GM10266 (cell line): ENCODE data around the gene LOXL4.

Source experiments
- DNase-seq: peaks from one replicate; pipeline ENCODE4 v3.0.0; 2012; ENCODE audit errors: extremely low spot score
- CTCF ChIP-seq: IDR thresholded peaks from 2 replicates; pipeline ENCODE4 v1.5.1; 2012; ENCODE audit warnings: mild to moderate bottlenecking, low read depth; ENCODE audit not compliant: control insufficient read depth, insufficient read depth; ENCODE audit errors: missing control alignments

Gene LOXL4

GRCh38 chr10:98294270-98294627, 26.3 kb upstream of the LOXL4 start:
- DNase-seq = no peak
- no peak for TF ChIP-seq CTCF

GRCh38 chr10:98293550-98294269, 25.7 kb upstream of the LOXL4 start:
- DNase-seq = no peak
- no peak for TF ChIP-seq CTCF

- DNase-seq = no peak
- TF ChIP-seq CTCF = no peak
Observed at GRCh38 chr10:98292971-98293370, 25.0 kb upstream of the LOXL4 start.

- TF ChIP-seq CTCF = no peak
- no peak for DNase-seq
Observed at GRCh38 chr10:98289802-98290209, 21.8 kb upstream of the LOXL4 start.

DNA sequence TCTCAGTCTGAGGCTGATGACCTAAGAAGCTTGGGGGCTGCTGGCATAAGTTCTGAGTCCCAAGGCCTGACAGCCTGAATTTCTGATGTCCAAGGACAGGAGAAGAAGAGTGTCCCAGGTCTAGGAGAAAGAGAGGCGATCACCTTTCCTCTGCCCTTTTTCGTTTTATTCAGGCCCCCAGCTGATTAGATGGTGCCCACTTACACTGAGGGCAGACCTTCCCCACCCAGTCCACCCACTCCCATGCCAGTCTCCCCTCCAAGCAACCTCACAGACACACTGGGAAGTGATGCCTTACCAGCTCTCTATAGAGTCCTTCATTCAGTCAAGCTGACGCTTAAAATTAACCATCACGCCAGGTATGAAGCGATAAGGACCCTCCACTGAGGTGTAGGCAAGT, 19.3 kb upstream of the LOXL4 start:
- no peak for DNase-seq
- TF ChIP-seq CTCF = no peak

GRCh38 chr10:98286419-98286818, 18.4 kb upstream of the LOXL4 start:
- no peak for TF ChIP-seq CTCF

GRCh38 chr10:98285416-98285815, 17.4 kb upstream of the LOXL4 start:
- no peak for DNase-seq
- no peak for TF ChIP-seq CTCF

More at GRCh38 chr10:98286419-98286818, 18.4 kb upstream of the LOXL4 start:
- DNase-seq = no peak
